Measurements from ENCODE around the gene DNM3. TPM values are rescaled to one million over a fixed set of nuclear protein-coding genes. Genes with fewer than 3 reads are reported as not detected.
"Not testable (repeated sequence)": the region's sequence is repeated elsewhere in the genome, so short reads cannot be mapped to it uniquely, and the experiment has no call there.

DNM3 gene
- under 1 TPM; 0.53 to 0.76 TPM for polyA plus RNA-seq

GRCh38 chr1:171841050-171841910 lies at the start of gene DNM3:
TSS of gene DNM3 (plus strand) at chr1:171841498. CDS start at chr1:171841657, 159 bp downstream.
- H3K4me3 ChIP-seq (ENCODE audit: low read depth in 1 of 2, low read length in 2 of 2) = peak within 1 kb of the TSS; percentile 59 to 74

GRCh38 chr1:171792656-171793369 lies 48.5 kb upstream of the DNM3 start:
- no peak overlapping the region for H3K4me3 ChIP-seq (ENCODE audit: low read depth in 1 of 2, low read length in 2 of 2)
- WGBS, 2 donors = 94% methylated on average over 7 of the region's 7 CpGs
- peaks cover 29 to 39% of the 10 kb centered on the region in 2 donors for H3K36me3 ChIP-seq (ENCODE audit: control insufficient read depth in 2 of 2, insufficient read depth in 2 of 2, low read length in 1 of 2)
- H3K27ac ChIP-seq (ENCODE audit: low read depth in 2 of 2, low read length in 1 of 2) = no peak overlapping the region
- no peaks in the 10 kb centered on the region for H3K9me3 ChIP-seq (ENCODE audit: control insufficient read depth in 2 of 2, insufficient read depth in 1 of 2, low read depth in 1 of 2, low read length in 1 of 2)
- H3K4me1 ChIP-seq (ENCODE audit: control insufficient read depth in 2 of 2, insufficient read depth in 2 of 2, low read length in 1 of 2) = no peaks in the 10 kb centered on the region
- H3K27me3 ChIP-seq (ENCODE audit: control insufficient read depth in 1 of 2, insufficient read depth in 2 of 2, low read length in 2 of 2) = no peaks in the 10 kb centered on the region

More at GRCh38 chr1:171841050-171841910, at the start of gene DNM3:
- no peaks in the 10 kb centered on the region for H3K36me3 ChIP-seq (ENCODE audit: control insufficient read depth in 2 of 2, insufficient read depth in 2 of 2, low read length in 1 of 2)
- H3K27me3 ChIP-seq (ENCODE audit: control insufficient read depth in 1 of 2, insufficient read depth in 2 of 2, low read length in 2 of 2) = no peaks in the 10 kb centered on the region
- H3K4me1 ChIP-seq (ENCODE audit: control insufficient read depth in 2 of 2, insufficient read depth in 2 of 2, low read length in 1 of 2) = peaks cover 6% of the 10 kb centered on the region in 2 donors
- no peaks in the 10 kb centered on the region for H3K9me3 ChIP-seq (ENCODE audit: control insufficient read depth in 2 of 2, insufficient read depth in 1 of 2, low read depth in 1 of 2, low read length in 1 of 2)
- 1 to 2% methylated on average over 70 to 85 of the region's 85 CpGs for WGBS, 2 donors
- peak within 1 kb of the TSS; percentile 62 to 83 for H3K27ac ChIP-seq (ENCODE audit: low read depth in 2 of 2, low read length in 1 of 2)

- Histone ChIP-seq H3K4me1 (ENCODE audit: control insufficient read depth in 2 of 2, insufficient read depth in 2 of 2, low read length in 1 of 2) (no peaks in the 10 kb centered on the region), H3K4me3 (ENCODE audit: low read depth in 1 of 2, low read length in 2 of 2) (no peak overlapping the region), H3K27me3 (ENCODE audit: control insufficient read depth in 1 of 2, insufficient read depth in 2 of 2, low read length in 2 of 2) (no peaks in the 10 kb centered on the region), H3K9me3 (ENCODE audit: control insufficient read depth in 2 of 2, insufficient read depth in 1 of 2, low read depth in 1 of 2, low read length in 1 of 2) (no peaks in the 10 kb centered on the region), H3K27ac (ENCODE audit: low read depth in 2 of 2, low read length in 1 of 2) (no peak overlapping the region), H3K36me3 (ENCODE audit: control insufficient read depth in 2 of 2, insufficient read depth in 2 of 2, low read length in 1 of 2) (peaks cover 25 to 40% of the 10 kb centered on the region in 2 donors)
- WGBS, 2 donors = 96% methylated on average over 1 of the region's 1 CpG
Measured at GRCh38 chr1:171793636-171794035, 47.7 kb upstream of the DNM3 start.

GRCh38 chr1:171794085-171794484 lies 47.2 kb upstream of the DNM3 start:
- Histone ChIP-seq H3K9me3 (ENCODE audit: control insufficient read depth in 2 of 2, insufficient read depth in 1 of 2, low read depth in 1 of 2, low read length in 1 of 2) (no peaks in the 10 kb centered on the region), H3K4me1 (ENCODE audit: control insufficient read depth in 2 of 2, insufficient read depth in 2 of 2, low read length in 1 of 2) (no peaks in the 10 kb centered on the region), H3K4me3 (ENCODE audit: low read depth in 1 of 2, low read length in 2 of 2) (no peak overlapping the region), H3K27me3 (ENCODE audit: control insufficient read depth in 1 of 2, insufficient read depth in 2 of 2, low read length in 2 of 2) (no peaks in the 10 kb centered on the region), H3K27ac (ENCODE audit: low read depth in 2 of 2, low read length in 1 of 2) (no peak overlapping the region), H3K36me3 (ENCODE audit: control insufficient read depth in 2 of 2, insufficient read depth in 2 of 2, low read length in 1 of 2) (peaks cover 25 to 41% of the 10 kb centered on the region in 2 donors)
- 87 to 96% methylated on average over 4 of the region's 4 CpGs for WGBS, 2 donors

- WGBS, 2 donors = 87 to 92% methylated on average over 5 of the region's 5 CpGs
- Histone ChIP-seq H3K27ac (ENCODE audit: low read depth in 2 of 2, low read length in 1 of 2) (no peak overlapping the region), H3K36me3 (ENCODE audit: control insufficient read depth in 2 of 2, insufficient read depth in 2 of 2, low read length in 1 of 2) (peaks cover 8 to 28% of the 10 kb centered on the region in 2 donors)
Measured at GRCh38 chr1:171796592-171796991, 44.7 kb upstream of the DNM3 start.

GRCh38 chr1:171798311-171798710 lies 43.0 kb upstream of the DNM3 start:
- Histone ChIP-seq H3K27ac (ENCODE audit: low read depth in 2 of 2, low read length in 1 of 2) (no peak overlapping the region), H3K9me3 (ENCODE audit: control insufficient read depth in 2 of 2, insufficient read depth in 1 of 2, low read depth in 1 of 2, low read length in 1 of 2) (no peaks in the 10 kb centered on the region), H3K4me1 (ENCODE audit: control insufficient read depth in 2 of 2, insufficient read depth in 2 of 2, low read length in 1 of 2) (no peaks in the 10 kb centered on the region), H3K4me3 (ENCODE audit: low read depth in 1 of 2, low read length in 2 of 2) (no peak overlapping the region), H3K36me3 (ENCODE audit: control insufficient read depth in 2 of 2, insufficient read depth in 2 of 2, low read length in 1 of 2) (peaks cover 8 to 20% of the 10 kb centered on the region in 2 donors), H3K27me3 (ENCODE audit: control insufficient read depth in 1 of 2, insufficient read depth in 2 of 2, low read length in 2 of 2) (no peaks in the 10 kb centered on the region)
- 94 to 95% methylated on average over 3 of the region's 3 CpGs for WGBS, 2 donors

More at GRCh38 chr1:171796592-171796991, 44.7 kb upstream of the DNM3 start:
- Histone ChIP-seq H3K9me3 (ENCODE audit: control insufficient read depth in 2 of 2, insufficient read depth in 1 of 2, low read depth in 1 of 2, low read length in 1 of 2) (no peaks in the 10 kb centered on the region), H3K4me1 (ENCODE audit: control insufficient read depth in 2 of 2, insufficient read depth in 2 of 2, low read length in 1 of 2) (no peaks in the 10 kb centered on the region), H3K27me3 (ENCODE audit: control insufficient read depth in 1 of 2, insufficient read depth in 2 of 2, low read length in 2 of 2) (no peaks in the 10 kb centered on the region), H3K4me3 (ENCODE audit: low read depth in 1 of 2, low read length in 2 of 2) (no peak overlapping the region)

- no peak overlapping the region for H3K4me3 ChIP-seq (ENCODE audit: low read depth in 1 of 2, low read length in 2 of 2)
- 94 to 99% methylated on average over 3 of the region's 3 CpGs for WGBS, 2 donors
- H3K9me3 ChIP-seq (ENCODE audit: control insufficient read depth in 2 of 2, insufficient read depth in 1 of 2, low read depth in 1 of 2, low read length in 1 of 2) = no peaks in the 10 kb centered on the region
- no peaks in the 10 kb centered on the region for H3K27me3 ChIP-seq (ENCODE audit: control insufficient read depth in 1 of 2, insufficient read depth in 2 of 2, low read length in 2 of 2)
- H3K27ac ChIP-seq (ENCODE audit: low read depth in 2 of 2, low read length in 1 of 2) = no peak overlapping the region
- peaks cover 7 to 20% of the 10 kb centered on the region in 2 donors for H3K36me3 ChIP-seq (ENCODE audit: control insufficient read depth in 2 of 2, insufficient read depth in 2 of 2, low read length in 1 of 2)
- H3K4me1 ChIP-seq (ENCODE audit: control insufficient read depth in 2 of 2, insufficient read depth in 2 of 2, low read length in 1 of 2) = no peaks in the 10 kb centered on the region
Measured at GRCh38 chr1:171798765-171799164, 42.5 kb upstream of the DNM3 start.

GRCh38 chr1:171799166-171799565 lies 42.1 kb upstream of the DNM3 start:
- no peaks in the 10 kb centered on the region for H3K9me3 ChIP-seq (ENCODE audit: control insufficient read depth in 2 of 2, insufficient read depth in 1 of 2, low read depth in 1 of 2, low read length in 1 of 2)
- 66 to 67% methylated on average over 4 of the region's 4 CpGs for WGBS, 2 donors
- no peak overlapping the region for H3K27ac ChIP-seq (ENCODE audit: low read depth in 2 of 2, low read length in 1 of 2)
- H3K4me3 ChIP-seq (ENCODE audit: low read depth in 1 of 2, low read length in 2 of 2) = no peak overlapping the region
- no peaks in the 10 kb centered on the region for H3K4me1 ChIP-seq (ENCODE audit: control insufficient read depth in 2 of 2, insufficient read depth in 2 of 2, low read length in 1 of 2)
- H3K36me3 ChIP-seq (ENCODE audit: control insufficient read depth in 2 of 2, insufficient read depth in 2 of 2, low read length in 1 of 2) = peaks cover 4 to 17% of the 10 kb centered on the region in 2 donors
- H3K27me3 ChIP-seq (ENCODE audit: control insufficient read depth in 1 of 2, insufficient read depth in 2 of 2, low read length in 2 of 2) = no peaks in the 10 kb centered on the region

- H3K36me3 ChIP-seq (ENCODE audit: control insufficient read depth in 2 of 2, insufficient read depth in 2 of 2, low read length in 1 of 2) = peaks cover 0 to 16% of the 10 kb centered on the region in 2 donors
- not testable (repeated sequence) for H3K27me3 ChIP-seq (ENCODE audit: control insufficient read depth in 1 of 2, insufficient read depth in 2 of 2, low read length in 2 of 2); H3K4me3 ChIP-seq (ENCODE audit: low read depth in 1 of 2, low read length in 2 of 2); H3K4me1 ChIP-seq (ENCODE audit: control insufficient read depth in 2 of 2, insufficient read depth in 2 of 2, low read length in 1 of 2); H3K27ac ChIP-seq (ENCODE audit: low read depth in 2 of 2, low read length in 1 of 2); H3K9me3 ChIP-seq (ENCODE audit: control insufficient read depth in 2 of 2, insufficient read depth in 1 of 2, low read depth in 1 of 2, low read length in 1 of 2)
- WGBS, 2 donors = 94 to 97% methylated on average over 2 of the region's 2 CpGs
Measured at GRCh38 chr1:171799698-171800097, 41.6 kb upstream of the DNM3 start.
